A673 (cell line): Measurements from ENCODE around the gene NDST4.

ENCODE experiments used
- EZH2 ChIP-seq: fragments of 200-600 bp; sonication (generic); IDR thresholded peaks from 2 replicates; pipeline ENCODE4 v1.6.1; 2017; ENCODE audit warnings: borderline replicate concordance, low read depth, mild to moderate bottlenecking, mixed read lengths, antibody characterized with exemption, low read length; ENCODE audit not compliant: poor library complexity, severe bottlenecking
- TF ChIP-seq, protein P1 (sequence below): fragments of 300-800, 200-600 bp; sonication (generic); conservative IDR thresholded peaks from 2 replicates; pipeline ENCODE4 v1.5.1; 2017; ENCODE audit warnings: low read depth, mild to moderate bottlenecking, antibody characterized with exemption, low read length, moderate library complexity, mixed read lengths

DNA sequence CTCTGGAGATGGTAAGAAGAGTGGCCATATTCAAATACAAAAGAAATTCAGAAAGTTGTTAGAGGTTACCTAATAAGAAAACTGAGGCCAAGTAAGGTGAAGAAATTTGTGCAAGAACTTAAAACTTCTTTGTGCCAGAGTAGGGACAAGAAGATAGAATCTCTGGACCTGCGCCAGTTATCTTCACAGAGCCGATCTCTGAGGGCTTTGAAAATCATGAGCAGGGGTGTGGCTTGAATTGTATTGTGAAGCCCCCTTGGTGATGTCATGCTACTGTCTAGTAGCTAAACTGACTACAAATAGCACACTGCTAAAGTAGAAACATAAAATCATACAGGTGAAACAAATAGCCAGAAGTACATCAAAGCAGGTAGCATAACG is 330.2 kb downstream of the NDST4 start:
- TF ChIP-seq, protein P1, sequence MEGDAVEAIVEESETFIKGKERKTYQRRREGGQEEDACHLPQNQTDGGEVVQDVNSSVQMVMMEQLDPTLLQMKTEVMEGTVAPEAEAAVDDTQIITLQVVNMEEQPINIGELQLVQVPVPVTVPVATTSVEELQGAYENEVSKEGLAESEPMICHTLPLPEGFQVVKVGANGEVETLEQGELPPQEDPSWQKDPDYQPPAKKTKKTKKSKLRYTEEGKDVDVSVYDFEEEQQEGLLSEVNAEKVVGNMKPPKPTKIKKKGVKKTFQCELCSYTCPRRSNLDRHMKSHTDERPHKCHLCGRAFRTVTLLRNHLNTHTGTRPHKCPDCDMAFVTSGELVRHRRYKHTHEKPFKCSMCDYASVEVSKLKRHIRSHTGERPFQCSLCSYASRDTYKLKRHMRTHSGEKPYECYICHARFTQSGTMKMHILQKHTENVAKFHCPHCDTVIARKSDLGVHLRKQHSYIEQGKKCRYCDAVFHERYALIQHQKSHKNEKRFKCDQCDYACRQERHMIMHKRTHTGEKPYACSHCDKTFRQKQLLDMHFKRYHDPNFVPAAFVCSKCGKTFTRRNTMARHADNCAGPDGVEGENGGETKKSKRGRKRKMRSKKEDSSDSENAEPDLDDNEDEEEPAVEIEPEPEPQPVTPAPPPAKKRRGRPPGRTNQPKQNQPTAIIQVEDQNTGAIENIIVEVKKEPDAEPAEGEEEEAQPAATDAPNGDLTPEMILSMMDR: no peak
- no peak for TF ChIP-seq EZH2
